Embryonic facial prominence (tissue), 1 donor: ENCODE data around the gene ZNF33A.
"Not testable (repeated sequence)": the region's sequence is repeated elsewhere in the genome, so short reads cannot be mapped to it uniquely, and the experiment has no call there.

Source experiments
- DNase-seq: peaks from one replicate; pipeline ENCODE4 v3.0.0-alpha.2; 2016; ENCODE audit errors: extremely low spot score

Gene ZNF33A

DNA sequence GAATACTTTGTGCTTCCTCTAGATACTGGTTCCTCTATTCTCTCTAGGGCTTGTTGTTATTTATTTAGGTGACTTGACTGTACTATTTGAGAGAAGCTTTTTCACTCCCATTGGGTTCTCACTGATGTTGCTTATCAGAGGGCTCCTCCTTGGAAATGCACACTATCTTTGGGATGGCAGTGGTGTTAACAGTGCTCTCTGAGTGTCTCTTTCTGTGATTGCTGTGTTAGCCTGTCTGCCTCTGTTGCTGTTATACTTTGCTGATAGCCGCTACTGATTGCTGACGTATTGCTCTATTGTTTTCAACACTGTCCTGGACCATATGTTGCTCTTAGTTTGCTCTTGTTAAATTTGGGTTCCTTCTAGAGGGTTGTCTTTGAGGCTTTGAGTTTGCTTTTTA is 34.7 kb downstream of the ZNF33A start:
- DNase-seq: no peak

- no peak for DNase-seq
Measured at GRCh38 chr10:38047666-38048065, 37.2 kb downstream of the ZNF33A start.

- no peak for DNase-seq
Measured at GRCh38 chr10:38050212-38050611, 39.7 kb downstream of the ZNF33A start.

- no peak for DNase-seq
Measured at GRCh38 chr10:38054361-38054797, 43.9 kb downstream of the ZNF33A start.

GRCh38 chr10:38055274-38055894 is 44.9 kb downstream of the ZNF33A start:
- DNase-seq: not testable (repeated sequence)

- not testable (repeated sequence) for DNase-seq
Measured at GRCh38 chr10:38069663-38070062, 59.2 kb downstream of the ZNF33A start.

DNA sequence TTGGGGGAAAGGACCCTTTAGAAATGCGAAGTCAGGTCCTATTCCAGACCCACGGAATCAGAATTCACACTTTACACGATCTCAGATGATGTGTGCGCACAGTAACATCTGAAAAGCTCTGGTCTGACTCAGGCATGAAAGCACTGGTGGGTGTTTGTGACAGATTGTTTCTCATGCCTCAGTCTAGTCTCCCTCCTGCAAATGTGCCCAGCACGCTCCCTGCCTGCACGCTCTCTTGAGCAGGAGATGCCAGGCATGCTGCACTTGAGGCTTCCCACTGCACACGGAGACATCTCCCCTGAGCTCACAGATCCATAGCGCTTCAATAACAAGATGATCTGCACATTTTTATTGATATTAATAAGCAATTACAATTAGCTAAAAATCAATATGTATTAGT is 60.0 kb downstream of the ZNF33A start:
- no peak for DNase-seq

- no peak for DNase-seq
Measured at GRCh38 chr10:38072552-38072951, 62.1 kb downstream of the ZNF33A start.

- no peak for DNase-seq
Measured at GRCh38 chr10:38076687-38077086, 66.2 kb downstream of the ZNF33A start.

- DNase-seq: not testable (repeated sequence)
Measured at GRCh38 chr10:38093318-38093717, 82.8 kb downstream of the ZNF33A start.

DNA sequence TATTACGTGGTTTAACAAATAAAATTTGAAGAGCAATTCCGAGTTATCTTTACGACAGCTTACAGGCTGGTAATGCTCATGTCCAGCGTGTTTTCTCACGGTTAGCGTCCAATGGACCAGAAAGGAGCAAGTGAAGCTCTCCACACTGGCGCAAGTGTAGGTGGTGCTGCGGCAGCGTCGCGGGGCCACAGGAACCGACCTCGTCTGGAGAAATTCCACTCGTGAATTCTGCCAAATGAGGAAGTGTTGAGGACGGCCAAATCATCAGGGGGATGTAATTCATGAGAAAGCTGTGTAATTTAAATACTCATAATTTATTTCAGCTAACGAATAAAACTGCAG is 83.3 kb downstream of the ZNF33A start:
- no peak for DNase-seq

GRCh38 chr10:38094158-38094926 is 83.9 kb downstream of the ZNF33A start, which contains the start of gene ZNF37A:
TSS of gene ZNF37A (plus strand) at chr10:38094337. CDS start at chr10:38096618, 2,281 bp downstream.
- peak; percentile 85 for DNase-seq

DNA sequence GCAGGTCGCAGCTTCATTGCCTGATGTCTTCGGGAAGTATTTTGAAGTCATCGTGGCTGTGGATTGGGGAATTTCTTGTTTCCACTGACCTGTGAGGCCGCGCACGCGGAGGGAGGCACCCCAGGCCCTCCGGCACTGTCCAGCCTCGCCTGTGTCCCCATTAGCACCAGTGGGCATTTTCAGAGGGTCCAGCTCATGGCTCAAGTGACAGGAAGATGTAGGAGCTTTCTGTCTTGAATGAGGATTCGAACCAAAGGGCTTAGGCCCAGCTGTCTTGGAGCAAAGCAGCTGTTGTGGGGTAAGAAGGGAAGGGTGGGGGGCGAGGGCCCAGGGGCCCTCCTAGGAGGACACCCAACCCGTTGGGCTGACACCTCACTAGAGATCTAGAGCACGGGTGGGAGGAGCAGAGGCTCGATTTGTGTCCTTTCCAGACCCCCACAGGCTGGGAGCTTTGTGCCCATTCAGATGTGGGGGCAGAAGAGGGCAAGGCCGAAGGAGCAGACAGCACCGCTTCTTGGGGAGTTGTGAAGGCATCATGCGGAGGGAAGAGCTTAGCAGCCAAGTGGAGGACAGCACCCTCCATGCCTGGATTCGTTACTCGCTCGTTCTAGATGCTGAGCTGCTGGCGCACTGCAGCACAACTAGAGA is 84.6 kb downstream of the ZNF33A start:
- DNase-seq: no peak

DNA sequence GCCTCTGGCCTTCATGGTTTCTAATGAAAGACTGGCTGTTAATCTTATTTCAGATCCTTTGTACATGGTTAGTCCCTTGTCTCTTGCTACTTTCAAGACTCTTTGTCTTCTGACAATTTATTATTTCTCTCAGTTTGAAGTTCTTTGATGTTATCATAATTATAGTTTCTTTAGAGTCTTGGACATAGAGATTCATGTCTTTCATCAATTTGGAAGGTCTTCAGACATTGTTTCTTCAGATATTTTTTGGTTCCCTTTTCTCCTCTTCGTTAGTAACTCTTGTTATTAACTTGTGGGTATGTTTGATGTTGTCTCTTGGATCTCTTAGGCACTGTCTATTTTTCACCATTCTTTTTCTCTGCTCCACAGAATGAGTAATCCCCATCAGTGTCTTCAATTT is 92.4 kb downstream of the ZNF33A start:
- DNase-seq: no peak

DNA sequence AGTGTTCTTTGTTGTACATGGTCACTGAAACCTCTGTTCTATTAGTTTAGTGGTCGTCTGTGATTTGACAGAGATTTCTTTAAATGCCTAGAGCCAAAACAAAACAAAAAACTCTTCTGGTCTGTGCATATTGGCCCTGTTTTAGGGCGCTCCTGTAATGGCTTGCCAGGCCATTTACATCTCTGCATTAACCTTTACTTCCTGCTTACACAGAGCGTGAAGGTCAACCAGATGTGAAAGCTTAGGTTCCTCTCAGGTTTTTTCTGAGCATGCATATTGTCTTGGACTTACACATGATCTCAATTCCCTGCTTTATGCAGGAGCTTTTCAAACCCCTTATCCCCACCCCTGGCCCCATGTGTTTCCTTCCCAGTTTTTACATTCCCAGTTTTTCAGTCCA is 93.3 kb downstream of the ZNF33A start:
- no peak for DNase-seq

- no peak for DNase-seq
Measured at GRCh38 chr10:38112159-38112558, 101.7 kb downstream of the ZNF33A start.
